NT2/D1 (cell line): ENCODE measurements around the gene LRFN2.

ENCODE experiments used
- DNase-seq: peaks from one replicate; pipeline ENCODE4 v3.0.0-alpha.2; 2011; ENCODE audit warnings: low read depth, low spot score
- H3K27me3 ChIP-seq: 2 replicates; pipeline ENCODE4 v1.6.0; 2011; ENCODE audit warnings: mild to moderate bottlenecking; ENCODE audit not compliant: insufficient read length, insufficient read depth
- H3K36me3 ChIP-seq: 2 replicates; pipeline ENCODE4 v1.6.1; 2011; ENCODE audit warnings: mild to moderate bottlenecking, low read length, mixed read lengths; ENCODE audit not compliant: insufficient read depth, insufficient read length
- H3K4me1 ChIP-seq: 2 replicates; pipeline ENCODE4 v1.5.1; 2011; ENCODE audit not compliant: insufficient read depth, insufficient read length
- H3K4me3 ChIP-seq: 2 replicates; pipeline ENCODE4 v1.5.1; 2011; ENCODE audit warnings: low read depth; ENCODE audit not compliant: insufficient read length
- H3K9ac ChIP-seq: 2 replicates; pipeline ENCODE4 v1.6.0; 2011; ENCODE audit warnings: low read depth; ENCODE audit not compliant: insufficient read length
- H3K9me3 ChIP-seq: 2 replicates; pipeline ENCODE4 v1.5.1; 2011; ENCODE audit warnings: mild to moderate bottlenecking, low read length; ENCODE audit not compliant: insufficient read depth
- SUZ12 ChIP-seq: IDR thresholded peaks from 2 replicates; pipeline ENCODE4 v1.6.1; 2011; ENCODE audit not compliant: insufficient read length, insufficient read depth; ENCODE audit errors: extremely low read depth
- YY1 ChIP-seq: IDR thresholded peaks from 2 replicates; pipeline ENCODE4 v1.6.1; 2011; ENCODE audit not compliant: insufficient read length, insufficient read depth
- ZNF274 ChIP-seq: IDR thresholded peaks from 2 replicates; pipeline ENCODE4 v1.6.1; 2011; ENCODE audit warnings: mild to moderate bottlenecking, low read depth, low read length

Gene LRFN2

DNA sequence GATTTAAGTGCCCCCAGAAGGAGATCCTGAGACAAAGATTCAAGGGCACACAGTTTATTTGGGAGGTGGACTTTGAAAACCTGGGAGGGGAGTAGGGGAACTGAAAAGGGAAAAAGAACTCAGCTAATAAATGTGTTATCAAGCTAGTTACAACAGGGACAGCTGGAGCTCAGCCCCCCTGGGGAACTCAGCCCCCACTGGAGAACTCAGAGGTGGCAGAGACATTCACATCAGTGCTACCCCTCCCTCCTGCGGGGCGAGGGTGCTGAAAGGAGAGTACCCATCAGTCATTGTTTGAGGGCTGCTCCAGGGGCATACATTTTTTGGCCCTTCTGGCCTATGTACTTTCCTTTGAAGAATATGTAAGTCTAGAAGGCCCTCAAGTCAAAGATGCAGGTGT is 101.4 kb downstream of the LRFN2 start:
- DNase-seq, result no peak
- no peaks in the 10 kb centered on the region for H3K27me3 ChIP-seq
- no peak for TF ChIP-seq YY1
- TF ChIP-seq ZNF274, result no peak
- TF ChIP-seq SUZ12, result no peak

DNA sequence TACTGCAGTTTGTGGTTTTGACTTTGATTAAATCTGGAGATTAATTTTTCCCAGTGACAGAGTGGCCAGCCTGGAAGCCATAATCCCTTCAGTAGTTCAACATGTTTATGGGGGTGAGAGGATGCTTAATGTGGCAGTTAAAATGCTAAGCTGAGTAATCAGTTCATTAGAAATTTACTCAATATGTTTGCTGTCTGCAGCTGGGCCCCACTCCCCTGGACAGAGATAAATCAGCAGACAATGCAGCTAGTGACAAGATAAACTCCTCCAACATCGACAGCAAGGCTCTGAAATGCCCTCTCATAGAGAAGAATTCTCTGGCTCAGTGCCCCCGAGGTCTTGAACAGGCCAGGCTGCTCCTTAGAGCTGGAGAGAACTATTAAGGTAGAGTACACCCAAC is 101.9 kb downstream of the LRFN2 start:
- Histone ChIP-seq H3K36me3 (no peaks in the 10 kb centered on the region), H3K27me3 (no peaks in the 10 kb centered on the region), H3K4me1 (no peaks in the 10 kb centered on the region), H3K9ac (no peak overlapping the region), H3K9me3 (no peaks in the 10 kb centered on the region), H3K4me3 (no peak overlapping the region)
- no peak for DNase-seq
- no peak for TF ChIP-seq YY1
- TF ChIP-seq SUZ12, result no peak
- no peak for TF ChIP-seq ZNF274

More for the DNA sequence above, 101.4 kb downstream of the LRFN2 start:
- Histone ChIP-seq H3K9me3 (no peaks in the 10 kb centered on the region), H3K9ac (no peak overlapping the region), H3K4me3 (no peak overlapping the region), H3K36me3 (no peaks in the 10 kb centered on the region), H3K4me1 (no peaks in the 10 kb centered on the region)

GRCh38 chr6:40484066-40484465 is 103.1 kb downstream of the LRFN2 start:
- no peaks in the 10 kb centered on the region for H3K36me3 ChIP-seq
- no peak for TF ChIP-seq SUZ12
- TF ChIP-seq YY1, result no peak
- TF ChIP-seq ZNF274, result no peak
- no peaks in the 10 kb centered on the region for H3K4me1 ChIP-seq
- H3K4me3 ChIP-seq, result no peak overlapping the region
- DNase-seq, result no peak
- peaks cover 2% of the 10 kb centered on the region for H3K27me3 ChIP-seq
- H3K9ac ChIP-seq, result no peak overlapping the region
- no peaks in the 10 kb centered on the region for H3K9me3 ChIP-seq

GRCh38 chr6:40482532-40482931 is 104.6 kb downstream of the LRFN2 start:
- H3K27me3 ChIP-seq, result peaks cover 16% of the 10 kb centered on the region
- H3K9ac ChIP-seq, result no peak overlapping the region
- no peak for DNase-seq
- H3K4me3 ChIP-seq, result no peak overlapping the region
- TF ChIP-seq YY1, result no peak
- H3K4me1 ChIP-seq, result peaks cover 3% of the 10 kb centered on the region
- no peaks in the 10 kb centered on the region for H3K9me3 ChIP-seq
- H3K36me3 ChIP-seq, result no peaks in the 10 kb centered on the region

- no peaks in the 10 kb centered on the region for H3K36me3 ChIP-seq
- H3K27me3 ChIP-seq, result peaks cover 16% of the 10 kb centered on the region
- no peak overlapping the region for H3K9ac ChIP-seq
- TF ChIP-seq SUZ12 (no peak), ZNF274 (no peak), YY1 (no peak)
- H3K4me3 ChIP-seq, result no peak overlapping the region
- H3K9me3 ChIP-seq, result no peaks in the 10 kb centered on the region
- no peak for DNase-seq
- peaks cover 5% of the 10 kb centered on the region for H3K4me1 ChIP-seq
Measured at GRCh38 chr6:40480678-40481077, 106.5 kb downstream of the LRFN2 start.

DNA sequence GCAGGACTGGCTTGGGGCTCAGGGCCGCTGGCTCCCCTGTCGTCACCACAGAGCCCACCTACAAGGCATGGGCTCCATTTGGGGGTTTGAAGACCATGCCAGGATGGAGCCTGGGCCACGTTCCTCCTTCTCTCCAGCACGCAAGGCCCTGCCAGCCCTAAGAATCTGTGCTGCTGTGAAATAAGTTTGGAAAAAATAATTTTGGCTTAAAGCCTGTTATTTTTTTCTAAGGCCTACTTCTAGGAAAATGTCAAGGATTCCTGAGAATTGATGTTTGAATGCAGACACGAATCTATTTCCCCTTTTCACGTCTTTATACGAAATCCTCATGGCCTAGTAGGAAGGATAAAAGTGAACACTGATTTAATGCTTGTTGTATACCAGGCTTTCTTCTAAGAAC is 107.5 kb downstream of the LRFN2 start:
- no peak for TF ChIP-seq ZNF274
- no peak for DNase-seq
- Histone ChIP-seq H3K4me3 (no peak overlapping the region), H3K4me1 (peaks cover 5% of the 10 kb centered on the region), H3K9me3 (no peaks in the 10 kb centered on the region), H3K36me3 (no peaks in the 10 kb centered on the region), H3K9ac (no peak overlapping the region), H3K27me3 (peaks cover 16% of the 10 kb centered on the region)

DNA sequence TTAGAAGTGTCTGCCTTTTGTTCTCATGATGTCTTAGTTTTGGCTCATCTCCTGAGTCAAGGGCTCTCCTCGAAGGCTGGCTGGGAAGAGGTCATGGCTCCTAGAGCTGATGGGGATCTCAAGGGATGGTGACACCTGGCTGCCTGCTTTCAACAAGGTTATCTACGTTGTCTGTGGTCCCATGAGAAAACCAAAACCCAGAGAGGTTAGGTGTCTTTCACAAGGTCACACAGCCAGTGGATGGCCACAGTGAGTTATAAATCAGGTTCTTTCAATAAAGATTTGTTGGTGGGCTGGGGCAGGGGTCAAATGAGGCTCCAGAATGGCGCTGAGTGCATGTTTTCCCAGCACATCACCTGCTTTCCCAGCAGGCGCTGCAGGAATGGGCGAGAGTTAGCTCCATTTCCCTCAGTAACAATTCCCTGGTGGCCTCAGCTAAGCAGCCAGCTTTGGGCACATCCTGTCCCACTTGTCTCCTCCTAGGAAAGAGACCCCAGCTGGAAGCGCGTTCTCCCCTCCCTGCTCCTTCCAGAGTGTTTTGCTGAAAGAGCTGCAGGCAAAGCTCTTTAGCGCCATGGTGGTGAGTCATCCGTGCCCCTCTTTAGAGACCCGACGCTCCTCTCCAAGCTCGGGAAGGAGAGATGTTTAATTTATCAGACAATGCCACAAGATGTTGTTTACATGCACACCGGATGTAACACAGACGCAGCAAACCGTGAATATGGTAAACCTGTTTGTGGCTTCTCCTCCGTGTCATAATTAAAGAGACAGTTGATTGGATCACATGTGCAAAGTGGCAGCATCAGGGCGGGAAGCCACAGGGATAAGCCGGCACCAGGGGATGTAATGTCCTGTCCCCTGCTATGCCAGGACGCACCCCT is 109.7 kb downstream of the LRFN2 start:
- H3K27me3 ChIP-seq, result peaks cover 16% of the 10 kb centered on the region
- DNase-seq, result peak; percentile 35
- H3K4me1 ChIP-seq, result peaks cover 5% of the 10 kb centered on the region
- H3K9me3 ChIP-seq, result no peaks in the 10 kb centered on the region
- H3K36me3 ChIP-seq, result no peaks in the 10 kb centered on the region
- H3K9ac ChIP-seq, result no peak overlapping the region
- no peak for TF ChIP-seq ZNF274
- TF ChIP-seq SUZ12, result no peak
- no peak overlapping the region for H3K4me3 ChIP-seq
